Thymus (tissue), 11 donors: Measurements from ENCODE around the gene PLEKHA6. TPM values are rescaled to one million over a fixed set of nuclear protein-coding genes. Genes with fewer than 3 reads are reported as not detected.

ENCODE experiments used
- DNase-seq, 9 donors: peaks; one replicate each; pipeline ENCODE4 v3.0.0-alpha.2; 2013; ENCODE audit warnings: low spot score in 9 of 9, low read depth in 6 of 9, missing footprints in 1 of 9
- H3K27ac ChIP-seq, 2 donors: one replicate each; pipeline ENCODE4 v1.5.1; 2013; ENCODE audit warnings: control low read depth in 1 of 2, low read depth in 1 of 2, low read length in 1 of 2, mild to moderate bottlenecking in 1 of 2, moderate library complexity in 1 of 2
- H3K27me3 ChIP-seq, 2 donors: one replicate each; pipeline ENCODE4 v1.5.1; 2013; ENCODE audit warnings: low read length in 1 of 2; ENCODE audit not compliant: control insufficient read depth in 2 of 2, insufficient read depth in 1 of 2
- H3K36me3 ChIP-seq, 2 donors: one replicate each; pipeline ENCODE4 v1.5.1; 2013; ENCODE audit warnings: low read length in 1 of 2, mild to moderate bottlenecking in 1 of 2, moderate library complexity in 1 of 2; ENCODE audit not compliant: control insufficient read depth in 2 of 2, insufficient read depth in 2 of 2
- H3K4me1 ChIP-seq, 2 donors: one replicate each; pipeline ENCODE4 v1.5.1; 2013; ENCODE audit warnings: low read length in 2 of 2; ENCODE audit not compliant: control insufficient read depth in 2 of 2, insufficient read depth in 2 of 2
- H3K4me3 ChIP-seq, 2 donors: one replicate each; pipeline ENCODE4 v1.5.1; 2013; ENCODE audit warnings: low read length in 2 of 2, control low read depth in 1 of 2, mild to moderate bottlenecking in 1 of 2
- H3K9me3 ChIP-seq, 2 donors: one replicate each; pipeline ENCODE4 v1.5.1; 2013; ENCODE audit warnings: low read length in 1 of 2, mild to moderate bottlenecking in 1 of 2; ENCODE audit not compliant: control insufficient read depth in 2 of 2, insufficient read depth in 1 of 2
- WGBS: extraction: QIAGEN DNeasy Blood & Tissue Kit; methylation state at CpG from one replicate; pipeline ENCODE4 v1.1.7; 2013; 5-methylcytosine and 5-hydroxymethylcytosine counted together
- polyA plus RNA-seq: library from polyadenylated mRNA; stranded (reverse); fragments of 200-250 nt; gene quantifications from one replicate; pipeline ENCODE4 v1.2.3, GENCODE V29; 2013
- total RNA-seq: library from RNA; stranded (reverse); fragments of 120-200 nt; gene quantifications from one replicate; pipeline ENCODE4 v1.2.4, GENCODE V29; 2013
- donor health status: healthy.

The PLEKHA6 gene
- total and polyA plus RNA-seq, 2 donors, result 0.47 to 1.4 TPM

- peaks cover 0 to 24% of the 10 kb centered on the region in 2 donors for H3K4me1 ChIP-seq
- H3K36me3 ChIP-seq, result no peaks in the 10 kb centered on the region
- H3K4me3 ChIP-seq, result no peak overlapping the region
- H3K27me3 ChIP-seq, result peaks cover 0 to 4% of the 10 kb centered on the region in 2 donors
- 98% methylated on average over 5 of the region's 5 CpGs for WGBS
- no peak for DNase-seq
- H3K9me3 ChIP-seq, result no peaks in the 10 kb centered on the region
- H3K27ac ChIP-seq, result no peak overlapping the region
Observed at GRCh38 chr1:204292740-204293139, 67.0 kb downstream of the PLEKHA6 start.

- no peak overlapping the region for H3K27ac ChIP-seq
Observed at GRCh38 chr1:204289280-204289679, 70.4 kb downstream of the PLEKHA6 start.

GRCh38 chr1:204288021-204288588 is 71.6 kb downstream of the PLEKHA6 start:
- no peaks in the 10 kb centered on the region for H3K36me3 ChIP-seq
- 94% methylated on average over 8 of the region's 8 CpGs for WGBS
- H3K27ac ChIP-seq, result no peak overlapping the region
- H3K4me3 ChIP-seq, result no peak overlapping the region
- peaks cover 10 to 25% of the 10 kb centered on the region in 2 donors for H3K4me1 ChIP-seq
- H3K27me3 ChIP-seq, result peaks cover 0 to 4% of the 10 kb centered on the region in 2 donors
- H3K9me3 ChIP-seq, result no peaks in the 10 kb centered on the region
- DNase-seq, result peak in 1 of 9 donors; percentile 4

More at GRCh38 chr1:204289280-204289679, 70.4 kb downstream of the PLEKHA6 start:
- Histone ChIP-seq H3K9me3 (no peaks in the 10 kb centered on the region), H3K27me3 (peaks cover 0 to 4% of the 10 kb centered on the region in 2 donors), H3K4me1 (peaks cover 10 to 25% of the 10 kb centered on the region in 2 donors), H3K36me3 (no peaks in the 10 kb centered on the region), H3K4me3 (no peak overlapping the region)
- no peak for DNase-seq
- 69% methylated on average over 4 of the region's 4 CpGs for WGBS

GRCh38 chr1:204287466-204287891 is 72.2 kb downstream of the PLEKHA6 start:
- peak in 1 of 9 donors; percentile 6 for DNase-seq
- Histone ChIP-seq H3K27ac (no peak overlapping the region), H3K4me3 (no peak overlapping the region), H3K9me3 (no peaks in the 10 kb centered on the region), H3K27me3 (peaks cover 0 to 4% of the 10 kb centered on the region in 2 donors), H3K4me1 (peaks cover 10 to 25% of the 10 kb centered on the region in 2 donors), H3K36me3 (no peaks in the 10 kb centered on the region)
- 33% methylated on average over 8 of the region's 8 CpGs for WGBS

- H3K9me3 ChIP-seq, result no peaks in the 10 kb centered on the region
- peak overlapping the region; percentile 19 to 22 for H3K4me3 ChIP-seq
- no peaks in the 10 kb centered on the region for H3K36me3 ChIP-seq
- H3K27me3 ChIP-seq, result peaks cover 0 to 4% of the 10 kb centered on the region in 2 donors
- peaks cover 10 to 25% of the 10 kb centered on the region in 2 donors for H3K4me1 ChIP-seq
- peak overlapping the region in 1 of 2 donors; percentile 55 for H3K27ac ChIP-seq
- peak in 6 of 9 donors; percentile 25 to 78 (median 53) for DNase-seq
- WGBS, result 3% methylated on average over 8 of the region's 8 CpGs
Observed at GRCh38 chr1:204286831-204287421, 72.8 kb downstream of the PLEKHA6 start.

GRCh38 chr1:204286315-204286714 is 73.4 kb downstream of the PLEKHA6 start:
- WGBS, result 79% methylated on average over 5 of the region's 5 CpGs
- H3K4me3 ChIP-seq, result no peak overlapping the region
- H3K27me3 ChIP-seq, result peaks cover 0 to 4% of the 10 kb centered on the region in 2 donors
- no peaks in the 10 kb centered on the region for H3K36me3 ChIP-seq
- peak overlapping the region in 1 of 2 donors; percentile 55 for H3K27ac ChIP-seq
- no peaks in the 10 kb centered on the region for H3K9me3 ChIP-seq
- H3K4me1 ChIP-seq, result peaks cover 10 to 25% of the 10 kb centered on the region in 2 donors
- DNase-seq, result peak in 4 of 9 donors; percentile 9 to 61 (median 28)

GRCh38 chr1:204285436-204286305 is 74.1 kb downstream of the PLEKHA6 start:
- Histone ChIP-seq H3K27me3 (peaks cover 0 to 4% of the 10 kb centered on the region in 2 donors), H3K4me1 (peaks cover 10 to 25% of the 10 kb centered on the region in 2 donors), H3K9me3 (no peaks in the 10 kb centered on the region), H3K4me3 (no peak overlapping the region), H3K27ac (no peak overlapping the region), H3K36me3 (no peaks in the 10 kb centered on the region)
- WGBS, result 94% methylated on average over 13 of the region's 13 CpGs
- no peak for DNase-seq

- over 99% methylated on average over 2 of the region's 2 CpGs for WGBS
Observed at GRCh38 chr1:204284929-204285328, 74.8 kb downstream of the PLEKHA6 start.

More at GRCh38 chr1:204284929-204285328, 74.8 kb downstream of the PLEKHA6 start:
- Histone ChIP-seq H3K27me3 (peaks cover 0 to 4% of the 10 kb centered on the region in 2 donors), H3K36me3 (no peaks in the 10 kb centered on the region), H3K4me3 (no peak overlapping the region), H3K4me1 (peaks cover 10 to 25% of the 10 kb centered on the region in 2 donors), H3K9me3 (no peaks in the 10 kb centered on the region), H3K27ac (no peak overlapping the region)
- no peak for DNase-seq
